WTC11 (cell line): Measurements from ENCODE around the gene C12orf50.

Experiments
- CREB1 ChIP-seq: sonication (generic); formaldehyde crosslinking; IDR thresholded peaks from 2 replicates; pipeline ENCODE4 v1.8.0; 2023; ENCODE audit warnings: mild to moderate bottlenecking, missing genetic modification reagents
- CTCF ChIP-seq: fragments of 200-600 bp; IDR thresholded peaks from 2 replicates; pipeline ENCODE4 v1.8.0; 2022; ENCODE audit warnings: antibody characterized with exemption
- GABPB1 ChIP-seq: sonication (generic); formaldehyde crosslinking; IDR thresholded peaks from 2 replicates; pipeline ENCODE4 v1.8.1; 2023; ENCODE audit warnings: mild to moderate bottlenecking, missing genetic modification reagents
- NFYB ChIP-seq: sonication (generic); formaldehyde crosslinking; conservative IDR thresholded peaks from 2 replicates; pipeline ENCODE4 v1.8.0; 2022; ENCODE audit warnings: low read depth, missing genetic modification reagents
- ZNF219 ChIP-seq: sonication (generic); formaldehyde crosslinking; IDR thresholded peaks from 2 replicates; pipeline ENCODE4 v1.8.0; 2023; ENCODE audit warnings: missing genetic modification reagents, mild to moderate bottlenecking, borderline replicate concordance

GRCh38 chr12:88056571-88056970, 27.4 kb upstream of the C12orf50 start:
- no peak for TF ChIP-seq ZNF219 (CRISPR knock-in tag)
- TF ChIP-seq GABPB1 (CRISPR knock-in tag): no peak
- TF ChIP-seq CREB1 (CRISPR knock-in tag): no peak
- TF ChIP-seq NFYB (CRISPR knock-in tag): no peak
- no peak for TF ChIP-seq CTCF
